GM12801 (cell line): ENCODE measurements around the gene SIAE.

Experiments used
- TF ChIP-seq, protein P1 (sequence below): IDR thresholded peaks from one replicate; pipeline ENCODE4 v1.5.1; 2011; ENCODE audit warnings: control low read depth; ENCODE audit not compliant: insufficient read length; ENCODE audit errors: extremely low read depth

Gene SIAE

DNA sequence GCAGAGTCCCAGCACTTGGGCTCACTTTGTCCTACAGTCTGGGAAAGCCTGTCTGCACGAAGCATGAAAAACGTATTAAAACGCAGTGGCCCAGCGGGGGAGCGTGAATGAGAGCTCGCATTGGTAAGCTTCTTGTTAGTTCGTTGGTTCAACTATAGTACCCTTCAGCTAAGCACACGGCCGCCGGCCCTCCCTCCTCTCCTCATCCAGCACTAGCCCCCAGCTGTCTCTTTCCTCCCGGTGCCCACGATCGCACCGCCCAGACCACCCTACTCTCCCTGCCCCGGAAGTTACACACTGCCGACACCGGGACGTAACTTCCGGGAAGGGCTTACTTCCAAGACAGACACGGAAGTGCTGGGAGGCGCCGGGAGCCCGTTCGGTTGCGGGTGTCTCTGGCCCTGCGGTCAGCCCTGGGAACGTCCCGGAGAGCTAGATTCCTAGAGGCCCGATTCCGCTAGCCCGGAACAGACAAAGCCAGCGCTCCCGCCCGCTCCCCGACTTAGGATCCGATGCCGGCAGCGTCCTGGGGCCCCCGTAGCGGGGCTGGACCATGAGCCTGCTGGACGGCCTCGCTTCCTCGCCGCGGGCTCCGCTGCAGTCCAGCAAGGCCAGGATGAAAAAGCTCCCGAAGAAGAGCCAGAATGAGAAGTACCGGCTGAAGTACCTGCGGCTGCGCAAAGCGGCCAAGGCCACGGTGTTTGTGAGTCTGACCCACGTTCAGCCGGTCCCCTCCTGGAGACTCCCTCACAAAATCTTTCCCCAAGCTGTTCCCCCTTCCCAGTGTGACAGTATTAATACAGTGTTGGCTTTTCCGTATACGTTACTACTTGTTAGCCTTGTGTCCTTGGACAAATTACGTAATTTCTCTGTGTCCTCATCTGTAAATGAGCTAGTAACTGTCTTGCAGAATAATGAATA is 50.7 kb downstream of the SIAE start, which contains the start of gene TBRG1:
Gene TBRG1 (plus strand): TSS at position 334 of the 921 bp plus-strand sequence. CDS start 220 bp downstream, at position 554.
- TF ChIP-seq, protein P1, sequence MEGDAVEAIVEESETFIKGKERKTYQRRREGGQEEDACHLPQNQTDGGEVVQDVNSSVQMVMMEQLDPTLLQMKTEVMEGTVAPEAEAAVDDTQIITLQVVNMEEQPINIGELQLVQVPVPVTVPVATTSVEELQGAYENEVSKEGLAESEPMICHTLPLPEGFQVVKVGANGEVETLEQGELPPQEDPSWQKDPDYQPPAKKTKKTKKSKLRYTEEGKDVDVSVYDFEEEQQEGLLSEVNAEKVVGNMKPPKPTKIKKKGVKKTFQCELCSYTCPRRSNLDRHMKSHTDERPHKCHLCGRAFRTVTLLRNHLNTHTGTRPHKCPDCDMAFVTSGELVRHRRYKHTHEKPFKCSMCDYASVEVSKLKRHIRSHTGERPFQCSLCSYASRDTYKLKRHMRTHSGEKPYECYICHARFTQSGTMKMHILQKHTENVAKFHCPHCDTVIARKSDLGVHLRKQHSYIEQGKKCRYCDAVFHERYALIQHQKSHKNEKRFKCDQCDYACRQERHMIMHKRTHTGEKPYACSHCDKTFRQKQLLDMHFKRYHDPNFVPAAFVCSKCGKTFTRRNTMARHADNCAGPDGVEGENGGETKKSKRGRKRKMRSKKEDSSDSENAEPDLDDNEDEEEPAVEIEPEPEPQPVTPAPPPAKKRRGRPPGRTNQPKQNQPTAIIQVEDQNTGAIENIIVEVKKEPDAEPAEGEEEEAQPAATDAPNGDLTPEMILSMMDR = no peak

DNA sequence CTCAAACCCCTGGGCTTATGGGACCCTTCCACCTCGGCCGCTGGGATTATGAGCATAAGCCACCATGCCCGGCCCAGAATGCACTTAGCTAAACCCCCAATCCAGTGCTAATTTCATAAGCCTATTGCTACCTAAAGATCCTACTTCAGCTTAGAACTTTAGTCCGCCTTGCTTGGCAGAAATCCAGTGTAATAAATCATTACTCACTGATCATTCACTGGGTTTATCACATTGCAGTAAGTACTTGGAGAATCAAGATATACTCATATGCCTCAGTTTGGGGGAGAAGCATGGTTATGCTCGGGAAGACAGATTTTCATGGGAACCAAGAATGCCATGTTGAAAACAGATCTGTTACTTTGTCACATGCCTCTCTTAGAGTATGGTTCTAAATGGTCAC is 54.7 kb downstream of the SIAE start:
- TF ChIP-seq, protein P1 = no peak

DNA sequence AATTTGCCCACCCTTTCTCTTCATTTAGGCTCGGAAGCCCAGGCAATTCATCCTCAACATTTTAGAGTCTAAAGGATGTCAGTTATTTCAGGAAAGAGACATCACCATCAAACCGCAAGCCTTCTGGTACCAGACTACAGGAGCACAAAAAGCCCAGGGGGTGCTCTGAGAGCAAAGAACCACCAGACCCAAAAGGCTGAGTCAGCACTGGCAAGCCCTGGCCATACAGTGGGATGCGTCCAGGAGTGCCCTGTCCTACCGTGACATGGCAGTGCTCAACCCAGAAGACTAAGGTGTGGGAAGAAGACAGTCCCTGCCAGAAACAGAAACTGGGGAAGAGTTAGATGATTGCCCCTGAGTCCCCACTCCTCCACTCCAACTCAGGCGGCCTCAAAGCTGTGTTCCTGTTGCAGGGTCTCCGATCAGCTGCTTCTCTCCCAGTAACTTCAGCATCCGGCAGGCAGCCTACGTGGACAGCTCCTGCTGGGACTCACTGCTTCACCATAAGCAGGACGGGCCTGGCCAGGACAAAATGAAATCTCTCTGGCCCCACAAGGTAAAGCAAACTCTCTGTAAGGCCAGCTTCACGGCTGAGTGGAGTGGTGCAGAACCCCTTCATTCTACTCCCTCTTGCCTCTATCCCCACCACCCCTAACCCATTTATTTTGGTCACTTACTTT is 60.8 kb downstream of the SIAE start:
- TF ChIP-seq, protein P1 = no peak

DNA sequence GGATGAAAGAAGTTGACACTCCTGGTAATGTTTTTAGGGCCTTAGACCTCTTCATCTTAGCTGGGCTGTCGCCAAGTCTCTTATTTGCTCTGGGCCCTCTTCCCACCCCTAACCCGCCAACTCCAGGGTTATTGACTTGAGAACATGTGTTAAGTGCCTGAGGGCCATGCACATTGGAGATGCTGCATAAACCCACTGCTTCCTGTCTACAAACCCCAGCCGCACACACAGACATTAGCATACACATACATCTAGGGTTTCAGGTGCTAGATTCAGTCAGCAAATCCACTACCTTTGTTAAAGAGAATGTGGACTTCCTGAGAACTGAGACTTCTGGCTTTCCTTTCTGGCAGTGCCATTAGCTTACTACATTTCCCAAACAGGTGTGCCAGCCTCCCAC is 61.5 kb downstream of the SIAE start:
- TF ChIP-seq, protein P1 = no peak

DNA sequence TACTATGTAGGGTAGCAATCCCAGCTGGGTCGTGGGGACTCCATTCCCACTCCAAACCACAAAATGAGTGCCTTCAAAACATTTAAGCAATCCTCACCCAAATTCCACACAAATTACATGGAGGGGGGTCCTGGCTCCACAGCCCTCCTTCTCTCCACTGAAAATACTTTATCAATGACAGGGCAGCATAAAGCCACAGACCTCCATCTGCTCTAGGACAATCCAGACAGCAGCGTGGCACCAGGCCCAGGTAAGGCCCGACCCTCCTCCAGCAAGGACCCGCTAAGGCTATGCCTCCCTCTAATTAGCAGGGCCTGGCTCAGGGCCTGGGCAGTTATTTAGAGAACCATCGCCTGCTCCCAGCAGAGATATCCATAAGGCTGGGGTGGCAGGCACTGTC is 62.5 kb downstream of the SIAE start, which contains the start of gene PANX3:
Gene PANX3 (plus strand): TSS at position 365 of the 400 bp plus-strand sequence. CDS start 129 bp downstream, outside the sequence.
- TF ChIP-seq, protein P1 = no peak

DNA sequence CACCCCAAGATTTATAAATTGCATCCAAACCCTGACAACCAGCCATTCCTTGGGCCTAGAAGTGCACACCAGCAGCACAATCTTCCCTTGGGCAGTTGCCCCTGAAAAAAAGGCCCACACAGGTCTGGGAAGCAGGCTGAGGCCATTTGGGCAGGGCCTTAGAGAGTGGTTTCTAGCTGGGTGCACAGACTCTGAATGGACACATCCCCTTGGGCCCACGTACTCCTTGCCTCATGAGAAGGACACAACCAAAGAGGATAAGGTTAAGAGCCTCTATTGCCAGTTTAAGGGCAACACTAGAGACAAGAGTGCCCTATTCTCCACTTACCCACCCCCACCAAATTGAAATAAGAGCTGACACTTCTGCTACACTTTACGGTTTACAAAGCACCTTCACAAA is 63.2 kb downstream of the SIAE start:
- TF ChIP-seq, protein P1 = no peak

DNA sequence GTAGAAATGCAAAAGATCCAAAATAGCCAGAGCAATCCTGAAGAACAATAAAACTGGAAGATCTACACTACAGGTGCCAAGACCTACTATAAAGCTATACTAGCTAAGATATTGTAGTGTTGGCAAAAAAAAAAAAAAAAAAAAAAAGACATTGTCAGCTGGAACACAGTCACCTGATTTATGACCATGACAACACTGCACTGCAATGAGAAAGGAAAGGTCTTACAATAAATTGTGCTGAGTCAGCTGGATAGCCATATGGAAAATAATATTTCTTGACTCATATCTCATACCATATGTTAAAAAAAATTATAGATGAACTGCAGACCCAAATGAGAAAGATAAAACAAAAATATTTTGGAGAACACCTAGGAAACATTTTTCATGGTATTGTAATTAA is 65.4 kb downstream of the SIAE start:
- TF ChIP-seq, protein P1 = no peak
